Measurements from ENCODE around the gene C19orf81. TPM values are rescaled to one million over a fixed set of nuclear protein-coding genes. Genes with fewer than 3 reads are reported as not detected.
A peak's percentile ranks its signal among the peaks of the same experiment; 100 is the strongest.

Gene C19orf81
- total and polyA plus RNA-seq, 12 donors = 0.61 to 7.2 (median 3.4) TPM; not detected in 2

DNA sequence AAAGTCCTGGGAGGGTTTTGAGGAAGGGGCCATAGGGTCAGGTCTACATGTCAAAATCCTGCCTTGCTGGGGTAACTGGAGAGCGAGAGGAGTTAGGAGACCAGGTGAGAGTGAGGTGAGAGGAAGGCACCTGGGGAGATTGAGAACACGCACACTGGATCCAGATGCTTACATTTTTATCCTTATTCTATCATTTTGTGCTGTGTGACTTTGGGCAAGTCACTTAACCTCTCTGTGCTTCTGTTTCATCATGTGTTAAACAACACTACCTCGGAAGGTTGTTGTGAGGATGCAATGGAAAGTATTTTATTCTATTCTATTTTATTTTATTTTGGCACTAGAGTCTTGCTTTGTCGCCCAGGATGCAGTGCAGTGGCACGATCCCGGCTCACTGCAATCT is 3.5 kb downstream of the C19orf81 start:
- ATAC-seq (no peak), DNase-seq (no peak)
- Histone ChIP-seq H3K36me3 (no peaks in the 10 kb centered on the region), H3K4me1 (peaks cover 0 to under 1% (median 0%) of the 10 kb centered on the region in 9 donors), H3K4me3 (no peak overlapping the region), H3K9me3 (peaks cover 0 to 12% (median 0%) of the 10 kb centered on the region in 11 donors), H3K27ac (no peak overlapping the region), H3K27me3 (peaks cover 0 to 54% (median 48%) of the 10 kb centered on the region in 7 donors)
- intact Hi-C loops (cut with DNase I) = no loop called here
- TF ChIP-seq, protein P1, sequence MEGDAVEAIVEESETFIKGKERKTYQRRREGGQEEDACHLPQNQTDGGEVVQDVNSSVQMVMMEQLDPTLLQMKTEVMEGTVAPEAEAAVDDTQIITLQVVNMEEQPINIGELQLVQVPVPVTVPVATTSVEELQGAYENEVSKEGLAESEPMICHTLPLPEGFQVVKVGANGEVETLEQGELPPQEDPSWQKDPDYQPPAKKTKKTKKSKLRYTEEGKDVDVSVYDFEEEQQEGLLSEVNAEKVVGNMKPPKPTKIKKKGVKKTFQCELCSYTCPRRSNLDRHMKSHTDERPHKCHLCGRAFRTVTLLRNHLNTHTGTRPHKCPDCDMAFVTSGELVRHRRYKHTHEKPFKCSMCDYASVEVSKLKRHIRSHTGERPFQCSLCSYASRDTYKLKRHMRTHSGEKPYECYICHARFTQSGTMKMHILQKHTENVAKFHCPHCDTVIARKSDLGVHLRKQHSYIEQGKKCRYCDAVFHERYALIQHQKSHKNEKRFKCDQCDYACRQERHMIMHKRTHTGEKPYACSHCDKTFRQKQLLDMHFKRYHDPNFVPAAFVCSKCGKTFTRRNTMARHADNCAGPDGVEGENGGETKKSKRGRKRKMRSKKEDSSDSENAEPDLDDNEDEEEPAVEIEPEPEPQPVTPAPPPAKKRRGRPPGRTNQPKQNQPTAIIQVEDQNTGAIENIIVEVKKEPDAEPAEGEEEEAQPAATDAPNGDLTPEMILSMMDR (IDR thresholded peaks at IDR 0.05) = no peak
- WGBS, 2 donors = 89 to 91% methylated on average over 6 of the region's 6 CpGs

GRCh38 chr19:50654882-50655281 is 5.6 kb downstream of the C19orf81 start:
- DNase-seq (no peak), ATAC-seq (no peak)
- TF ChIP-seq, protein P1 (IDR thresholded peaks at IDR 0.05) = no peak
- intact Hi-C loops (cut with DNase I) = no loop called here
- no peaks in the 10 kb centered on the region for H3K36me3 ChIP-seq
- no peak overlapping the region for H3K27ac ChIP-seq
- H3K9me3 ChIP-seq = peaks cover 0 to 12% (median 0%) of the 10 kb centered on the region in 11 donors
- peaks cover 5 to 68% (median 58%) of the 10 kb centered on the region in 7 donors for H3K27me3 ChIP-seq
- H3K4me3 ChIP-seq = no peak overlapping the region
- H3K4me1 ChIP-seq = peaks cover 0 to 18% (median 11%) of the 10 kb centered on the region in 9 donors

DNA sequence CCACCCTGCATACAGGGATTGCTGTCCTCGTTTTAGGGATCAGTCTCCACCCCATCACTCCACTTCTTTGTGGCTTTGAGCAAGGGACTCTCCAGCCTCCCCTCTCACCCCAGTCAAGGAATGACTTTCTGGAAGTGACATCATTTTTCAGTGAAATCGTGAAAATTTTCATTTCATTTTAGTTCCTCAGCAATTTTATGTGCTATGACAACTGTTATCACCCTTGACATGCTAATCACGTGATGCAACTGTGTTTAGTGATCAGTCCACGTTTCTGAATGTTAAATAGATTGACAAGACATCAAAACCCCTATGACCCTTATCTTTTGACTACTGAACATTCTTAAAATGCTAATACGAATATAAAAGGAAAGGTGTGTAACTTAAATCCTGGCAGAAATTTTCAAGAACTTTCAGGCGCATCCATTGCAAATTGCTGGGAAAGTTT is 8.0 kb downstream of the C19orf81 start:
- DNase-seq = no peak
- Histone ChIP-seq H3K9me3 (peaks cover 0 to 12% (median 0%) of the 10 kb centered on the region in 11 donors), H3K27ac (no peak overlapping the region), H3K4me3 (no peak overlapping the region), H3K4me1 (peaks cover 0 to 18% (median 11%) of the 10 kb centered on the region in 9 donors), H3K36me3 (no peaks in the 10 kb centered on the region), H3K27me3 (peaks cover 5 to 81% (median 70%) of the 10 kb centered on the region in 7 donors)
- TF ChIP-seq, protein P1 (IDR thresholded peaks at IDR 0.05) = no peak
- intact Hi-C loops (cut with DNase I) = no loop called here
- WGBS, 2 donors = 57 to 60% methylated on average over 6 of the region's 6 CpGs
- no peak for ATAC-seq

GRCh38 chr19:50657712-50658440 is 8.6 kb downstream of the C19orf81 start:
- intact Hi-C loops (cut with DNase I) = no loop called here
- Histone ChIP-seq H3K4me1 (peaks cover 0 to 18% (median 11%) of the 10 kb centered on the region in 9 donors), H3K36me3 (no peaks in the 10 kb centered on the region), H3K27me3 (peaks cover 5 to 79% (median 68%) of the 10 kb centered on the region in 7 donors), H3K9me3 (peaks cover 0 to 12% (median 0%) of the 10 kb centered on the region in 11 donors), H3K27ac (peak overlapping the region in 1 of 10 donors; percentile 55), H3K4me3 (peak overlapping the region in 8 of 10 donors; percentile 13 to 45 (median 31))
- DNase-seq (peak; percentile 81 to 84), ATAC-seq (peak; percentile 89 to 97 (median 93))
- 2% methylated on average over 38 of the region's 38 CpGs for WGBS, 2 donors
- TF ChIP-seq, protein P1 (IDR thresholded peaks at IDR 0.05) = no peak
